ENCODE measurements around the gene ZNF212.
"Not testable (repeated sequence)": the region's sequence is repeated elsewhere in the genome, so short reads cannot be mapped to it uniquely, and the experiment has no call there.

ZNF212 gene

DNA sequence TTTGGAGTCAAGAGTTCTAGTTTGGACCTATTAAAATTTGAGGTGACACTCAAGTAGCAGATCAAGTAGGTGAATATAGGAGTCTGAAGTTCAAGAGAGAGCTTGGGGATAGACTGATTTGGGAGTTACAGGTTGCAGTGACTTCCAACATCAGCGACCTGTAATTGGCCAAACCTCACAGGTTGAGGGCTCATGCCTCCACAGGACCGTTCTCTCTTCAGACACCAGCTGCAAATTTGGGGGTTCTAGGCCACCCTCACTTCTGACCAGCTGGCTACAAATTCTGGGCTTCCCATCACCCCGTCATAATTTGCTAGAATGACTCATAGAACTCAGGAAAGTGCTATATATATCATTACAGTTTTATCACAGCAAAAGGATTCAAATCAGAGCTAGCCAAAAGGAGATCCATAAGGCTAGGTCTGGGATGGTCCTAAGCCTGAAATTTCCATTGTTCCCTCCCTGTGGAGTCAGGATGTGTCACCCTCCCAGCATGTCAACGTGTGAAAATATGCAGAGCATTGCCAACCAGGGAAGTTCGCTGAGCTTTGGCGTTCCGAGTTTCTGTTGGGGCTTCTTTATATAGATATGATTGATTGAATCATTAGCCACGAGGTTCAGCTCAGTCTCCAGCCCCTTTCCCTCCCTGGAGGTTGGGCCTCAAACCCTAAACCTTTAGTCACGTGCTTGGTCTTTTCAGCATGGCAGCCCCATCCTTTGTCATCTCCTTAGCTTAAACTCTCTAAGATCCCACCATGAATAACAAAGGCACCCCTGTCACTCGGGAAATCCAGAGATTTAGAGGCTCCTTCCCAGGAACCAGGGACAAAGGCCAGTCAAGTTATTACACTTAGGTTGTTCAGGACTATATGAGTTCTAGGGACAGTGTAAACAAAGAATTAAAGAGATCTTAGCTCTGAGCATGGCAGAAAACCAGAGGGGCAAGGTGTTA, 20.7 kb upstream of the ZNF212 start:
- no peak for DNase-seq (ENCODE audit: low spot score)

DNA sequence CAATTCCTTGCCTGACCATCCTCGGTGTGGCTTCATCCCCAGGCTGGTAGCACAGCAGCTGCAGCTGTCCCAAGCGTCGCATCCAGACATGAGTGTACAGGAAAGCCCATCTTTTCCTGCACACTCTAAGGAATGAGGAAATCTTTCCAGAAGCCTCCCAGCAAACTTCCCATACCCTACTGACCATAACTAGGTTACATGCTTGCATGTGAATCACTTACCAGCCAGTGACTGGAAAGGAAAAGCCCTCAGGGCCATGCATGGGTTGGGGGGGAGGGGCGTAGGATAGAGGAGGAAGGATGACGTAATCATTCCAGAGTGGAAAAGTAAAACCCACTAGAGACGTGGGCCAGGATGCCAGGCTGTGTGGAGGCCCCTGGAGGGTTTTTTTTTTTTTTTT, 18.9 kb upstream of the ZNF212 start:
- no peak for DNase-seq (ENCODE audit: low spot score)

DNA sequence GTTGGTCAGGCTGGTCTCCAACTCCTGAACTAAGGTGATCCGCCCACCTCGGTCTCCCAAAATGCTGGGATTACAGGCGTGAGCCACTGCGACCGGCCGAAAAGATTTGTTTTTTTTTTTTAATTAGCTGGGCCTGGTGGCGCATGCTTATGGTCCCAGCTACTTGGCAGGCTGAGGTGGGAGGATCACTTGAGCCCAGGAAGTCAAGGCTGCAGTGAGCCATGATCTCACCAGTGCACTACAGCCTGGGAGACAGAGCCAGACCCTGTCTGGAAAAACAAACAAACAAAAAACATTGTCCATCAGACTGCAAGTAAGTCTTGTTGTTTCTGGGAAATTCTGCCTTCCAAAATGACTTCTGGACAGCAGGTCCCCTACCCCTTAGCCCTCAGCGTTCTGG, 16.3 kb upstream of the ZNF212 start:
- DNase-seq (ENCODE audit: low spot score), result no peak

DNA sequence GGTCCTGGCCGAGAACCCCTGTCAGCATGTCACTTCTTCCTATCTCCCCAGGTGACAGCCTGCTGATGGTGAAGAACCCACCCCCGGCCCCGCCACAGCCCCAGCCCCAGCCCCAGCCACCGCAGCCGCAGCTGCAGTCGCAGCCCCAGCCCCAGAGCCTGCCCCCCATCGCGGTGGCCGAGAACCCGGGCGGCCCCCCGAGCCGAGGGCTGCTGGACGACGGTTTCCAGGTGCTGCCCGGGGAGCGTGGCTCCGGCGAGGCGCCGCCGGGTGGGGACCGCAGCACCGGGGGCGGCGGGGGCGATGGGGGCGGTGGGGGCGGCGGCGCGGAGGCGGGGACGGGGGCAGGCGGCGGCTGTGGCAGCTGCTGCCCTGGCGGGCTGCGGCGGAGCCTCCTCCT, 15.7 kb upstream of the ZNF212 start:
- no peak for DNase-seq (ENCODE audit: low spot score)

DNA sequence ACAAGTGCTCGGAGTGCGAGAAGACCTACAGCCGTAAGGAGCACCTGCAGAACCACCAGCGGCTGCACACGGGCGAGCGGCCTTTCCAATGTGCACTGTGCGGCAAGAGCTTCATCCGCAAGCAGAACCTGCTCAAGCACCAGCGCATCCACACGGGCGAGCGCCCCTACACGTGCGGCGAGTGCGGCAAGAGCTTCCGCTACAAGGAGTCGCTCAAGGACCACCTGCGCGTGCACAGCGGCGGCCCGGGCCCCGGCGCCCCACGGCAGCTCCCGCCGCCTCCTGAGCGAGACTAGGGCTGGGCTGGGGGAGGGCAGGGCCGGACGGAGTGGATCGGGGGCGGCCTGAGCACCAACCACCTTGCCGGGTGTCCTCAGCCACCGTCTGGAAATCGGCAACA, 15.1 kb upstream of the ZNF212 start:
- no peak for DNase-seq (ENCODE audit: low spot score)

DNA sequence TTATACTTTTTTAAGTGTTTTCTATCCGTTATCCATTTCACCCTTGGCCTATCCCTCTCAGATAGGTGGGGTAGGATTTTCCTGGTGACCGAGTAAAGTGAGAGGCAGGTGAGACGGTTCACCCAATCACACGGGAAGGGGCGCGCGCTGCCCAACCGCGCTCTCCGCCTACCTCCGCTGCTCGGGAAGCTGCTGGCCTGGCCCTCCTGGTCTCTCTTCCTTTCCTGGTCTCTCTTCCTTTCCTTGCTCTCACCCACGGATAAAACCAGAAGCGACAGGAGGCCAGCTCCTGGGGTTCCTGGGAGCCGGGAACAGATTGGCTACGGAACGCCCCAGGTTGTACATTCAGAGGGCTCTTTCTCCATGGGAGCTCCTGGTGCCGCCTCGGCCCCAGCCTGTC, 14.3 kb upstream of the ZNF212 start:
- DNase-seq (ENCODE audit: low spot score), result no peak

DNA sequence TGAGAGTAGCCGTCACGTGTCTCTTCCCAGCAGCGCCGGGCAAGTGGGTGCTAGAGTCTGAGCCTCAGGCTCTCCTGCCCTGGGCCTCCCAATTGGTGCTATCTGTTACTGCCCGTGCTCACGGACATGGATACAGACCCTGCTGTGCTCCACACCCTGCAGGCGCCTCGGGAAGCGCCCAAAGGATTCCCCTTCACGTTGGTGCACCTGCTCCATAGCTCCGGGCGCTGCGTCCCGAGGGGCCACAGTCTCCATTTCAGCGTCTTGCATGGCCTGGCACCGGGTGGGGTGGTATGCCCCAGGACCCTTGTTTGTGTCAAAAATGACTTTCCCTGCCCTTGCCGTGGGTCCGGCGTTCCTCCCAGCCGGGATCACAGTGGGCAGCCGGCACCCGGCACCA, 13.8 kb upstream of the ZNF212 start:
- DNase-seq (ENCODE audit: low spot score), result no peak

DNA sequence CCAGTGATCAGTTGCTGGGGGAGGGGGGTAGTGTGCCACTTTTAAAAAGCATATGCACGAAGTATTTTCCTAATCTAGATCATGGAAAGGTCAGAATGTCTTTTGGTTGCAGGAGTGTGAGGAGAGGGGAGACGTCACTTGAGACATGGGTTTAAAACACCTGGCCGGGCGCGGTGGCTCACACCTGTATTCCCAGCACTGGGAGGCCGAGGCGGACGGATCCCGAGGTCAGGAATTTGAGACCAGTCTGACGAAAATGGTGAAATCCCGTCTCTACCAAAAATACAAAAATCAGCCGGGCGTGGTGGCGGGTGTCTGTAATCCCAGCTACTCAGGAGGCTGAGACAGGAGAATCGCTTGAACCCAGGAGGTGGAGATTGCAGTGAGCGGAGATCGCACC, 13.1 kb upstream of the ZNF212 start:
- DNase-seq (ENCODE audit: low spot score), result not testable (repeated sequence)

DNA sequence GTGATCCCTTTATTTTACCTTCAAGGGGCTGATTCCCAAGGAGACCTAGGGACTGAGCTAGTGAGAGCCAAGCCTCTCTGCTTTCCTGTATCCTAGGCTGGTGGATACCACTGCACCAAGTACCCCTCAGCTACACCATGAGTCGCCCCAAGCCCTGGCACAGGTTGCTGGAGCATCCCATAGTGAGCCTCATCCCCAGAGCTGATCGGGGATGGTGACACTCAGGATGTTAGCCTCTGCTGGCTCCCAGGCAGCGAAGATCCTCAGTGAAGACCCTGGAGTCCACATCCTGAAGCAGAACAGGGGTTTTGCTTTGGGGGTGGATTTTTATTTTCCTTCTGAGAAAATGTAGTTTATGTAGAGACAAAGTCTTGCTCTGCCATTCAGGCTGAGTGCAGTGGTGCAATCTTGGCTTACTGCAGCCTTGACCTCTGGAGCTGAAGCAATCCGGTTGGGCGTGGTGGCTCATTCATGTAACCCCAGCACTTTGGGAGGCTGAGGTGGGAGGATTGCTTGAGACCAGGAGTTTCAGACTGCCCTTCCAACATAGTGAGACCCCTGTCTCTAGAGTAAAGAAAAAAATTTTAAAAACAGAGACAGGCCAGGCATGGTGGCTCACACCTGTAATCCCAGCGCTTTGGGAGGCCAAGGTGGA, 12.5 kb upstream of the ZNF212 start:
- DNase-seq (ENCODE audit: low spot score), result no peak

DNA sequence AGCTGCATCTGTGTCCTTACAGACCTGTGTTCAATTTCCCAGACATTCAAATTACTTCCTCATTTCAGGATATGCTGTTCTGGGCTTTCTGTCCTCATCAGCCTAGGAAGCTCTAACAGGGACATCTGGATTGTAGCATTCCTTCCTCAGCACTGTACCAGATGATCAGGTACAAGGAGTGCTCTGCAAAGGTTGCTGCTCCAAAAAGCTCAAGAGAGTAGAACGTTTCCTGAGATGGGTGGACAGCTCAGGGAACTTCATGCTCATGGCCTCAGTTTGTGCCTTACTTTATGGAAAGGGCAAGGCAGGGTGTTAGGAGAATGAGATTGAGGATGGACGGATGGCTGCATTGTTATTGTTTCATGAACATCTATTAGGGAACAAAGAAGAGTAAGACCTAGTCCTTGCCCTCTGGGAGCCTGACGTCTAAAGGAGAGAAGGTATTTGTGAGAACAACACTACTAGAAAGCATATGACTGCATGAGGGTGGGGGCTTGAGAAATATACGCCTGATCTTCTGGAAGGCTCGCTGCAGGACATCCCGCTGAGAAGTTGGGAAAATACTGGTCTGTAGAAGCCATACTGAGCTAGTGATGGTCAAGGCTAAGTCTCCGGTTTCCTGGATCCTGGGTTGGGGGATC, 10.5 kb upstream of the ZNF212 start:
- no peak for DNase-seq (ENCODE audit: low spot score)

DNA sequence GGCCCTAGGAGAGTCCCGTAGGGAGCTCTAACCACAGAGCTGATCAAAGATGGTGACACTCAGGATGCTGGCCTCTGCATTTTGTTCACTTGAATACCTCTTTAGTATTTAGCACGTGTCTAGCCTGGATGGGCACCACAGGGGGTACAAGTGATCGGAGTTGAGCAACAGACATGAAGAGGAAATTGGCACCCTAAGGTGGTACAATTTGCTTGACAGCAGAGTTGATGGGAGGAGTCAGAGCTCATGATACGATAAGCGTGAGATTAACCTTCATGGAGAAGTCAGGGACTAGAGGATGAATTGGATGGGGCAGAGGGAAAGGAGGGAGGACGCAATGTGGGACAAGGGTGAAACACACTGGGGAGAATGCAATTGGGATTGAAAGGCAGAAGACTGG, 9.9 kb upstream of the ZNF212 start:
- no peak for DNase-seq (ENCODE audit: low spot score)

DNA sequence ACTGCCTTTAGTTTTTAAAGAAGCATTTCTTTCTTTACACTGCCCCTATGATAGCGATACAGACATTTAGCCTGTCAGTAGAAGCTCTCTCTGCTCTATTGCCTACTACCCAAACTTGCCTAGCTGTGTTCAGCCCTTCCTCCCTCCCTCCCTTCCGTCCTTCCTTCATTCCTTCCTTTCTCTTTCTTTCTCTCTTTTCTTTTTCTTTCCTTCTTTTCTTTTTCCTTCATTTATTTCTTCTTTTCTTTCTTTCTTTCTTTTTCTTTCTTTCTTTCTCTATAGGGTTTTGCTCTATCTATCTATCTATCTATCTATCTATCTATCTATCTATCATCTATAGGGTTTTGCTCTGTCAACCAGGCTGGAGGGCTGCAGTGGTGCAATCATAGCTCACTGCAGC, 7.1 kb upstream of the ZNF212 start:
- DNase-seq (ENCODE audit: low spot score), result no peak

DNA sequence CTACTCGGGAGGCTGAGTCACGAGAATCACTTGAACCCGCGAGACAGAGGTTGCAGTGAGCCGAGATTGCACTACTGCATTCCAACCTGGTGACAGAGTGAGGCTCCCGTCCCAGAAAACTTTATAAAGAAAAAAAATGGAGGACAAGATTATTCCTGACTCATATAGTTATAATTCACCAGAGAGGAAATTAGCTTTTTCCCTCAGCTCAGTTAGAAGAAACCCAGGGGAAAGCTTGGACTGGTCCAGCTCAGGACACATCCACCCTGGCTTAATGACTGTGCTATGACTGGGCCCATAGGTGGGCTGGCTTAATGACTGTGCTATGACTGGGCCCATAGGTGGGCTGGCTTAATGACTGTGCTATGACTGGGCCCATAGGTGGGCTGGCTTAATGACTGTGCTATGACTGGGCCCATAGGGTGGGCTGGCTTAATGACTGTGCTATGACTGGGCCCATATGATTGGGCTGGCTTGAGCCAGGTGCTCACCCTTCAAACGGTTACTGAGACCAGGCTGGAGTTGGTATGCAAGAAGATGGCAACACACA, 5.7 kb upstream of the ZNF212 start:
- DNase-seq (ENCODE audit: low spot score), result not testable (repeated sequence)

DNA sequence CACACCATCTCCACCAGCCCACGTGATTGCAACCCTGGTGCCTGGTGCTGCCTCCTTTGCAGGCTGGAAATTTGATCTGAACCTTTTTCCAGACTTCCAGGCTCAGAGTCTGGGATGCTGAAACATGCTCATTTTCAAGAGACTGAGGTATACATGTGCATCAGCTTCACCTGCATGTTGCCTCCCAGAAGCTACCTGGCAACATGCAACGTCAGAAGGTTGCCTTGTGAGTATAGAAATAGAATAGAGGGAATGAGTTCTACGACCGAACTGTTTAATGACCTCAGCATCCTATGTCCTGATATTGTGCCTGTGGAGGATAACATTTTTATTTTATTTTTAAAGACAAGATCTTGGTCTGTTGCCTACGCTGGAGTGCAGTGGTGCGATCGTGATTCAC, 1.9 kb upstream of the ZNF212 start:
- no peak for DNase-seq (ENCODE audit: low spot score)

DNA sequence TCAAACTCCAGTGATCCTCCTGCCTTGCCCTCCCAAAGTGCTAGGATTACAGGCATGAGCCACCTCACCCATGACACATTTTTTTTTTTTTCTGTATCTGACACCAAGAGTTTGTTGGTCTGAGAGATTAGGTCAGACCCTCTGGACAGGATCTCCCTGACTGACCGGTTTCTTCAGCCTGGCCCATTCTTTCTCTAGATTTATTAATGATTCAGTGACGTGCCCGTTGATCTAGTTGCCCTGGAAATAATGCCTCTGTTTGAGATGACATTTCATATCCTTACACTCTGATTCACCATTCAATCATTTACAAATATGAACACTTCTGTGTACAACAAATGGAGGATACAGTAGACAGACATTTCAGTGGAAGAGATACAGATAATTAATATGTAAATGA, 1.4 kb upstream of the ZNF212 start:
- DNase-seq (ENCODE audit: low spot score), result no peak

DNA sequence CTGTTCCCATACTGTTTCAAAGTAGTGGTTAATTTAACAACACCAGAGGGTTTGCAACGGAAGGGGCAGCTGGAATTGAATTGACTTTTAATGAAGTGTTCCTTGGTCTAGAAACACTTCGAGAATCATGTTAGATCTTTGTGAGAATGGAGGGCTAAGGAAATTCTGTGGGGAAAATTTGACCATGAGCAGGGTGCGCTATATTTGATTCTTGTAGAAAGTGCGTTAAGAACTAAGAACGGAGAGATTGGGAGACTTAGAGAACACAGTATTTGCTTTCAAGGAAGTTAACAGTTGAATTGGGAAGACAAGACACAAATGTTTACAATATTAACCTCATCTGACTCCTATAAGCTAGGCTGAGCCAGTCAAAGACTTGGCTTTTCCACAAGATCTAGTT, 1.2 kb downstream of the ZNF212 start:
- DNase-seq (ENCODE audit: low spot score), result no peak

DNA sequence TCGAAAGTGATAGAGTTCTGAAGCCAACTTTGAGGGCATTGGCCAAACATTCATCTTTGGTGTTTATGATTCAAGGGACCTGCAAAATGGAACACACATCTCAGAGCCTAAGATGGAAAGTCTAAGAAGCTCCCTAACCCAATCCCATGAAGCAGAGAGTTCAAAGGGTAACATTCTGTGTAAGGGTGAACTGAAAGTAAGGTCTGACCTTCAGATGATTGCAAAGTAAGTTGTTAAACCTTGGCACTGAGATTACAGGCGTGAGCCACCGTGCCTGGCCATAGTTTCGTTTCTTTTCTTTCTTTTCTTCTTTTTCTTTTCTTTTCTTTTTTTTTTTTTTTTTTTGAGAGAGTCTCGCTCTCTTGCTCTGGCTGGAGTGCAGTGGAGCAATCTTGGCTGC, 2.2 kb downstream of the ZNF212 start:
- no peak for DNase-seq (ENCODE audit: low spot score)

DNA sequence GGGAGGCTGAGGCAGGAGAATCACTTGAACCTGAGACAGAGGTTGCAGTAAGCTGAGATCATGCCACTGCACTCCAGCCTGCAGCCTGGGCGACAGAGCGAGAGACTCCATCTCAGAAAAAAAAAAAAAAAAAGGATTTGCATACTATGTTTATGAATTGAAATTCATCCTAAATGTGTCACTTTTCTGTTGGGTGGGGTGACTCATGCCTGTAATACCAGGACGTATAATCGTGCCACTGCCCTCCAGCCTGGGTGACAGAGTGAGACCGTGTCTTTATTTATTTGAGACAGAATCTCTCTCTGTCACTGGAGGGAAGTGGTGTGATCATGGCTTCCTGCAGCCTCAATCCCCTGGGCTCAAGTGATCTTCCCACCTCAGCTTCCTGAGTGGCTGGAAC, 5.8 kb downstream of the ZNF212 start:
- no peak for DNase-seq (ENCODE audit: low spot score)

DNA sequence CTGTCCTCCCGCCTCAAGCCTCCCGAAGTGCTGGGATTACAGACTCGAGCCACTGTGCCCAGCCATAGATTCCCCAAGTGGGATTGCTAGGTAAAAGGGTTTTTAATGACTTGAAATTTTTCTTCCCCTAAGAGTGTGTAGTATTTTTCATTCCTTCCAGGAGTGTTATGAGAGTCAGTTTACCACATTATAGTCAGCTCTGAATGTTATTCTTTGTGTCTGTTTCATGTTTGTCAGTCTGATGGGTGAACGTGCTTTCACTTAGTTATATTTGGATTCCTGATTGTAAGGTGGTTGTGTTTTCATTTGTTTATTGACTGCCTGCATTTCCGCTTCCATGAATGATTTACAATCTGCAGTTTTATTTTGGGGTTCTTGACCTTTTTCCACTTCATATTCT, 6.3 kb downstream of the ZNF212 start:
- no peak for DNase-seq (ENCODE audit: low spot score)

DNA sequence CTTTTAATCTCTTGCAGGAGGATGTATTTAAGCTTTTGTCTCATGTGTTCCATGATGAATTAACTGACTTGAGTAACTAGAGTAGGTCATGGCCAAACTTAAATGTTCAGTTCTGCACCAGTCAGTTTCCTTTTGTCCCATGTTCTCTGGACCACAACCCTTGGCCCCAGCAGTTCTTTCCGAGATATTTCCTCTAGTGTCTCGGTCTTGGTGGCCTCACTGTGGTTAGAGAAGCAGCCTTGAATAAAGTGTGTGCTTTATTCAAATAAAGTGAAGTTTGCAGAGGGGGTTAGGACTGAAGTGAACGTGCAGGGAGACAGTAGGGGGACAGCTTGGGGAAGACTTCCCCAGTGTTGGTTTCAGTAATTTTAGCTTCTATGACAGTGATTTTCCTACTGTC, 9.3 kb downstream of the ZNF212 start:
- no peak for DNase-seq (ENCODE audit: low spot score)

DNA sequence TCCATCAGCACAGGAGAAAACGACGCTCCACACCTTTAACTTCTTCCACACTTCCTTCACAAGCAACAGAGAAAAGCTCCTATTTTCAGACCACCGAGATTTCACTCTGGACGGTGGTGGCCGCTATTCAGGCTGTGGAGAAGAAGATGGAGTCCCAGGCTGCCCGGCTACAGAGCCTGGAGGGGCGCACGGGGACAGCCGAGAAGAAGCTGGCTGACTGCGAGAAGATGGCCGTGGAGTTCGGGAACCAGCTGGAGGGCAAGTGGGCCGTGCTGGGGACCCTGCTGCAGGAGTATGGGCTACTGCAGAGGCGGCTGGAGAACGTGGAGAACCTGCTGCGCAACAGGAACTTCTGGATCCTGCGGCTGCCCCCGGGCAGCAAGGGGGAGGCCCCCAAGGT, 10.7 kb downstream of the ZNF212 start:
- not testable (repeated sequence) for DNase-seq (ENCODE audit: low spot score)

DNA sequence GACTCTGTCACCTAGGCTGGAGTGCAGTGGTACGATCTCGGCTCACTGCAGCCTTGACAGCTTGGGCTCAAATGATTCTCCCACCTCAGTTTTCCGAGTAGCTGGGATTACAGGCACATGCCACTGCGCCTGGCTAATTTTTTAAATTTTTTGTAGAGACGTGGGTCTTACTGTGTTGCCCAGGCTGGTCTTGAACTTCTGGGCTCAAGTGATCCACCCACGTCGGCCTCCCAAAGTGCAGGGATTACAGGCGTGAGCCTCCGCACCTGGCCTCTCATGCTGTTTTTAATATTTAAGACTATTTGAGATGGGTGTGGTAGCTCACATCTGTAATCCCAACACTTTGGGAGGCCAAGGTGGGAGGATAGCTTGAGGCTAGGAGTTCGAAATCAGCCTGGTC, 12.1 kb downstream of the ZNF212 start:
- not testable (repeated sequence) for DNase-seq (ENCODE audit: low spot score)

DNA sequence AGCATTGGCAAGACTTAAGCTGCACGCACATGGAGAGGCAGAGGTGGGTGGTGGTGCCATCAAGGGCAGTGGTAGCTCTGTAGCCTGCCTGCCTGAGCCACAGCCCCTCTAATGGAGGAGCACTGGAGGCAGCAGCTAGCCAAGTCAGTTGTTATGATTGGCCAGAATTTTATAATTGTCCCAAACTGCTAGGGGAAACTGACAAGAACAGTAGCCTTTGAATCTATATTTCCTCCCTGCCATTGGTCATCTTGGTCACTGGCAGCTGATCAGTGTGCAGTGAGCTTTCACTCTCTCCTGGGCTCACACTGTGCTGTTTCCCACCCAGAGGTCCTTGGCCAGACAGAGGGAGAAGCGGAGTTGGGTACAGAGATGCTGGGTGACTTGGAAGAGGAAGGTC, 12.9 kb downstream of the ZNF212 start:
- DNase-seq (ENCODE audit: low spot score), result no peak
